ENCODE measurements around the gene MBOAT1.
A peak's percentile ranks its signal among the peaks of the same experiment; 100 is the strongest.

MBOAT1 gene

DNA sequence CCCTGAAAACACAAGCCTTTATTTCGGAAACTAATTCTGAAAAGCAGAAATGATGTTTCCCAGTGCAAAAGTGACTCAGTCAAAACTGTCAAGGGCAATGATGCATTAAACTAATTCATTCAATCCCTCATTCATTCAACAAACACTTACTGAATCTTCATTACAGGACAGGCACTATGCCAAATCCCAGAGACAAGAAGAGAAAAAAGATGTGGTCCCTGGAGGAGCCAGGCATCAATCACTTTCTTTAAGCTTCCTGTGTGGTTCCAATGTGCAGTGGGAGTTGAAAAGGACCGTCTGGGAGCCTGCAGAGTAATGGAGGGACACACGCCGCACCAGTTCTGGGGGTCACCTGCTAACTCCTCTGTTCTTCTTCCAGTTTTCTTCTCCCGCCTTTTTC is 113.1 kb downstream of the MBOAT1 start:
- no peak for DNase-seq (ENCODE audit: low read depth, low spot score)

DNA sequence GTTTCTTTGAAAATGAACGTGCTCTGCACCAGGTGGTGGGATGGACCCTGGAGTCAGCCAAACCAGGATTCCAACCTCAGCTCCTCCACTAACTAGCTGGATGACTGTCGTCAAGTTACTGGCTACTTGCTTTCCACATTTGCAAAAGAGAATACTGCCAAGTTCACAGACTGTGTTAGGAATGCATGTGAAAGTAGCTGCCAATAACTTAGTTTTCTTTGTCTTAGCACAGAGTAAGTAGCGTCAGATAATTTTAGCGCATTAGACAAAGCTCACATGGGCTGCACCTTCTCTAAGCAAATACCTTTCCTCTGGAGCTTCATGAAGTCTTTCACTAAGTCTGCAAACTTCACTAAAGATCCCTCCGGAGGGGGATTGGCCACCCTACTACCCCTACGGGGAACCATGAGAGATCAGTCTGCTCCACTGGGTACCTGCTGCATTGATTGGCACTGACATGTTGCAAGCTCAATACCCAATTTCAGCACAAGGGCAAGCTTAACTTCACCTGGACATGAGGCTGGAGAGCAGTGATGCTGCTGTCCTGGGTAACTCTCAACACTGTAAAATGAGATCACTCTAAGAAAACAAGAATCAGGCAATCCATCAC is 113.9 kb downstream of the MBOAT1 start:
- DNase-seq (ENCODE audit: low read depth, low spot score), result no peak

DNA sequence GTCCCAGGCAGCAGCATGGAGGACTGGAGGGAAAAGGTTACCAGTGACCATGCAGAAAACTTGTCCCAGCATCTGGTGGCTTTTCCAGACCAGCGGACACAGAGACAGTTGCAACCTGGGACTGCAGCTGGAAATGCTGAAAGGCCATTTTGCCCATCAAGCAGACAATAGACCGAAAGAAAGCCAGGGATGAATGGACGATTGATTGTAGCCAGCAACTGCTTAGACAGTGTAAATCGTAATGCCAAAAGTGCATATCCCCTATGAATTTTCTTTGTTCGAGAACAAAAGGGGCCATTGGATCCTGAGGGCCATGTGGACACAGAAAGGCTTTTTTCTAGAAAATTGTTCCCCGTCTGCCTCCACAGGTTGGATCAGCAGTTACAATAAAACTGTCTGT is 115.7 kb downstream of the MBOAT1 start:
- no peak for DNase-seq (ENCODE audit: low read depth, low spot score)

DNA sequence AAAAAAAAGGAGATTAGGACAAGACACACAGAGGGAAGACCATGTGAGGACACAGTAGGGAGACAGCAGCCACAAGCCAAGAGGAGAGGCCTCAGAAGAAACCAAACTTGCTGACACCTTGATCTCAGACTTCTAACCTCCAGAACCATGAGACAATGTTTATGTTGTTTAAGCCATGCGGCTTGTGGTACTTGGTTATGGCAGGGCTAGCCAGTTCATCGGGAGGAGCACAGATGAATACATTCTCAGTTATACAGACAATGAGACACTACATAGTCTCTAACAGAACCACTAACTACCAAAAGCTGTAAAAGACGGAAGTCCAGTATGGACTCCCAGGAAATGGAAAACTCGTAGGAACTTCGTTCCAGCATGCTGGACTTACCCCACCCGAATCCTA is 116.8 kb downstream of the MBOAT1 start:
- no peak for DNase-seq (ENCODE audit: low read depth, low spot score)

DNA sequence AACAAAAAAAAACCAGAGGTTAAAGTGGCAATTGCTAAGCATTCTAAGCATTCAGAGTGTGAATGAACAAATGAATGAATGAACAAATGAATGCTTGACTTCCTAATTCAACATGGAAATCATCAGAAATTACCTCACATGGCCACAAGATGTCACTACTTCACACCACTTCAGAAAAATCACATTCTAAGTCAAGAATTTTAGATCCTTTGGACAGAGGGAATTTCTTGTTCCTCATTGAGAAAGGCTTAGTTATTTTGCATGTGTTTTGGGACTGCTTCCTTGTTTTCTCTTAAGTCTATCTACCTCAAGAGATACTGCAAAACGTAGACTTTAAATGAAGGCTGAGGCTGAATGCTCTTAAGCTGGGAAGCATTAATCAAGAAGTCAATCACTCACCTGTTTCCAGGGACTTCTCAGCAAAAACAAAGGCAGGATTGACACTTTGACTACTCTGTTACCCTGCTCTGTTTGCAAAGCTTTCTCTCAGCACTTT is 120.2 kb downstream of the MBOAT1 start:
- DNase-seq (ENCODE audit: low read depth, low spot score), result no peak

DNA sequence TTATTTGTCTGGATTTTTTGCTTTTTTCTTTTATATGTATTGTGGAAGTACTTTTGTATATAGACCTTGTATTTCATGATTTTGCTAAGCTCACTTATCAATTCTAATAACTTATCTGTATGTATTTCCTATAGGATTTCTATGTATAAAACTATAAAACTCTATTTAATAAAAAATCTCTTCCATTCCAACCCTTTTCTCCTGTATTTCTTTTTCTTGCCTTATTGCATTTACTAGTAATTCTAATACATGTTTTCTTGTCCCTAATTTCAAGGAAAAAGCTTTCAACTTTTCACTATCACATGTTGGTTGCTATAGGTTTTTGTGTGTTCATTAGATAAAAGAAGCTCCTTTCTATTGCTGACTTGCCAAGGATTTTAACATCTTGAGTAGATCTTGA is 125.3 kb downstream of the MBOAT1 start:
- no peak for DNase-seq (ENCODE audit: low read depth, low spot score)

DNA sequence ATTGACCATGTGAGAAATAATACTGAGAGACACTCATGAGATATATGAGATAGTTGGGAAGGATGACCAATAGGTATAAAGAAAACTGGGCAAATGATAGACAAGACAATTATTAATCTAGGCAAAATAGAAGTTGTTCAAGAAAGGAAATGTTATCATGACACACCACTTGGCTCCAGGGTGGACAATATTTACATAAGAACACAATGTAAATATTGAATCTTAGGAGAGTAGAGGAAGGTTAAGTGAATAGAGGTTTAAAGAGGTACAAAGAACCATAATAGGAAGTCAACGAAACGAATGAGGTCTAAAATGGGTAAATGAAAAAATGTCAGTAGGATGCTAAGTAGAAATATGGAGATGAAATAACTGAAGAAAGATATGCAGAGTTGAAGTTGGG is 126.5 kb downstream of the MBOAT1 start:
- no peak for DNase-seq (ENCODE audit: low read depth, low spot score)

DNA sequence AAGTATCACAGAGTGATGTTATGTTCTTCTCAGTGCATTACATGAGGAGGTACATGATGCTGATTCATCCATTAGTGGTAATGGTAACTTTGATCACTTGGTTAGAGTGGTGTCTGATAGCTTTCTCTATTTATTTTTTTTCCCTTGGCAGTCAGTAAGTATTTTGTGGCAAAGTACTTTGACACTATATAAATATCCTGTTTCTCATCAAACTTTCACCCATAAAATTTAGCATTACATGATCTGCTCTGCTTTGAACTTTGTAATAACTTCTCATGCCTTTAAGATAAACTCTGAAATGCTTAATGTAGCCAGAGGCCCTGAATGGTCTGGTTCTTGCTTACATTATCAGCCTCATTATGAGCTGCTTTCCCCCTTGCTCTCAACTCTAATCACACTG is 127.9 kb downstream of the MBOAT1 start:
- no peak for DNase-seq (ENCODE audit: low read depth, low spot score)

DNA sequence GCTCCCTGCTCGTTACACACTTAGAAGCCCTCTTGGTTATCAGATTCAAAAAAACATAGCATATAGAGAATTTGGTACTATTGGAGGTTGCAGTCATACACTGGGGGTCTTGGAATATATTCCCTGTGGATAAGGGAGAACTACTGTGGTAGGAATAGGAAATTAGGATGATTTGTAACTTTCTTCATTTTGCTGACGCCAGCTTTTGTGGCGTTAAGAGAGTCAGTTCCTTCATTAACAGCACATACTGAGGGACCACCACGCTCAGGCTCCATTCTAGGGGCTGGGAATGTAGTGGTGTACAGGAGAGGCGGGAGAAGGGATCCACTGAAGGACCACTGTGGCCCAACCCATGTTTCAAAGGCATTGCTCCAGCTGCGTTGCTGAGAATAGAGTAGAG is 140.3 kb downstream of the MBOAT1 start:
- DNase-seq (ENCODE audit: low read depth, low spot score), result no peak

DNA sequence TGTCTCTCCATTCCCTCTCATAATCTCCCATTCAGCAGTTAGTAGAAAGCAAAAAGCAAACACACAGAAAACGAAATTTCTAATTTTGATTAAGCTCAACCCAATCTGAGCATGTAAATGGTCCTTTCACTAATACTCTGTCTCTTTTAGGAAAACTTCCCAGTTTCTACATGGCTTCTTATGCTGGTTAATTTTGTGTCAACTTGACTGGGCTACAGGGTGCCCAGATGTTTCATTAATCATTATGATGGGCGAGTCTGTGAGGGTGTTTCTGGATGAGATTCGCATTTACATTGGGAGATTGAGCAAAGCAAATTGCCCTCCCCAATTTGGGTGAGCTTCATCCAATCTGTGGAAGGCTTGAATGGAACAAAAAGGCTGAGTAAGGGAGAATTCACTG is 142.2 kb downstream of the MBOAT1 start:
- DNase-seq (ENCODE audit: low read depth, low spot score), result no peak

DNA sequence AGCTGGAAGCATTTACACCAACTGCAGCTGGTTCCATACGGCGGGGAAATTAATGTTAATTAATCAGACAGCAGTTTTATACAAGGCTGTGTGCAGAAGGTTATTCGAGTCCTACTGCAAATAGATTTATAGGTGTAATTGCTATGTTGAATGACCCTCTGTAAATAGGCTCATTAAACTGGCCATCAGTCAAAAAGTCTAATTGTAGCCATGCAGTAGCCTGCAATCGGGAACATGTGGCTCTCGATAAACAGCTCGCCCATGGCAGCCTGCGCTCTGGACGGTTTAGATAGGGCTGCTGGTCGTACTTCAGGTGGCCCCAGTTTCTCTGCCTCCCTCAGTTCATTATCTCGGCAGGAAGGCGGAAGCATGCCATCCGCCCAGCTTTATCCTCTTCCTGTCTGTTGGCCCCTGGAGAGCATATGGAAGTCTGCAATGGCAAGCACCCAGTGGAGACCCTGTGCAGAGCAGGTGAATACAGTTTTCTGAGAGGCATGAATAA is 143.2 kb downstream of the MBOAT1 start:
- no peak for DNase-seq (ENCODE audit: low read depth, low spot score)

DNA sequence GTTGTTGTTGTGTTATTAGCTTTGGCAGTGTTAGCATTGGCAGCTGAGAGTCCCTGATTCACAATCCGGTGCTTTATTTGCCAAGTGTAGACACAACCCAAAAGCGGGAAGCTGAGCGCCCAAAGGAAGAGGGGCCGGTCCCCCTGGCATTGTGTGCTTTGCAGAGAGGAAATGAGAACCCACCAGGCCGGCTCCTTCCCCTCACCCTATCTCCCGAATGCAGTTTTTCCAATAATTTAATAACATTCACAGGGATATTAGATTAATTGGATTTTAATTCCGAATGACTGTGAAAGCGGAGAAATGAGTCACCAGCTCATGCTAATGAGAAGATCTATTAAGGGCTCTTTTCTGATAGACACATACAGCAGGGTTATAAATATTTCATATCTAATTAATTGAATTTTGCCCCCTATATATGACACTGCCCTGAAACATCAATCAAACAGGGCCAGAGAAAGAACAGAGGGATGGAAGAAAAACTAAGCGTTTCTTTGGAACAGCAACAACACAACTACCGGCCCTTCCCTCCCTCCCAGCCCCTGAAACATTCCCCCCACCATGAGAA is 143.8 kb downstream of the MBOAT1 start:
- DNase-seq (ENCODE audit: low read depth, low spot score), result no peak

DNA sequence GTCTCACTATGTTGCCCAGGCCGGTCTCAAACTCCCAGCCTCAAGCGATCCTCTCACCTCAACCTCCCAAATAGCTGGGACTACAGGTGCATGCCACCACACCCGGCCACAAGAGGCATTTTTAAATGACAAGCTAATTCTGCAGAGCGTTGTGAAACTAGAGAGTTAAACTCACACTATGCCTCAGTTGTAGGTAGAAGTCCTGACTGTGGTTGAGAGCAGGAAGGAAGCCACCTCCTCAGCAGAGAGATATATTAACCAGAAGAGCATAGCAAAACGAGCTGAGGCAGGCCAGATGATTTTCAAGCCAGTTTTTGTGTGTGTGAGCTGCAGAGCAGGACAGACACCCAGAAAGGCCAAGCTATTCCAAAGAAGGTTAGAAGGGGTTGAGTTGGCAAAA is 150.3 kb downstream of the MBOAT1 start:
- DNase-seq (ENCODE audit: low read depth, low spot score), result no peak

DNA sequence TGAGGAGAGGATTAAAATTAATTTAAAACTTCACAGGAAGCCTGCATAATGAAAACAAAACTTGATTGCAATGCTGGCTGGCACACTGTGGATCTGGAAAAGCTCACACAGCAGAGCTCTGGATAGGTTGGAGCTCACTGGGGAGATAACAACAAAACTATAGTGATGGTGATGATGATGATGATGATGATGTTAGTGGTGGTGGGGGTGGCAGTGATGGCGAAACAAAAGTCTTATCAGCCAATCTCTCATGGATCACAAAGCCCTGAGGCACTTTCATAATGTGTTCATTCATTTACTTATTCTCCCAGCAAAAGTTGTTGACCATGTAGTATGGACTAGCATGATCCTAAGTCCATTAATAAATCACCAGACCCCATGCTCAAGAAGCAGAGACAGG is 152.0 kb downstream of the MBOAT1 start:
- no peak for DNase-seq (ENCODE audit: low read depth, low spot score)

DNA sequence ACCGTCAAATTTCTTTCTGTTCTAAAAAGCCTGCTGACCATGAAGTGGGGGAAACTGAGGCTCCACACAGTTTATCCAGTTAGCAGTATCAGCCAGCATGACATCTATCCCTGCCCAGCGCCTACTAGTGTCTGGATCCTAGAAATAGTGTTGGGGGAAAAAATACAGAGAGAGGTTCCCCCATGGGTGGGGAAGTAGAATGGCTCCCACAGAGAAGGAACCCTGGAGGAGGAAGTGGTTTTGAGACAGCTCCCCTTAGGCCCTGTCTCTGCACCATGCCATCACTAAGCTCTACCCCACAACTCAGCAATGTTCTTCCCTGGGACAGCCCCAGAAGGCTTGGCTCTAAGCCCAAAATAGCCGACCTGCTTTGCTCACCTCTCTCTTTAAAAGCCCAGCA is 153.4 kb downstream of the MBOAT1 start:
- DNase-seq (ENCODE audit: low read depth, low spot score), result no peak

DNA sequence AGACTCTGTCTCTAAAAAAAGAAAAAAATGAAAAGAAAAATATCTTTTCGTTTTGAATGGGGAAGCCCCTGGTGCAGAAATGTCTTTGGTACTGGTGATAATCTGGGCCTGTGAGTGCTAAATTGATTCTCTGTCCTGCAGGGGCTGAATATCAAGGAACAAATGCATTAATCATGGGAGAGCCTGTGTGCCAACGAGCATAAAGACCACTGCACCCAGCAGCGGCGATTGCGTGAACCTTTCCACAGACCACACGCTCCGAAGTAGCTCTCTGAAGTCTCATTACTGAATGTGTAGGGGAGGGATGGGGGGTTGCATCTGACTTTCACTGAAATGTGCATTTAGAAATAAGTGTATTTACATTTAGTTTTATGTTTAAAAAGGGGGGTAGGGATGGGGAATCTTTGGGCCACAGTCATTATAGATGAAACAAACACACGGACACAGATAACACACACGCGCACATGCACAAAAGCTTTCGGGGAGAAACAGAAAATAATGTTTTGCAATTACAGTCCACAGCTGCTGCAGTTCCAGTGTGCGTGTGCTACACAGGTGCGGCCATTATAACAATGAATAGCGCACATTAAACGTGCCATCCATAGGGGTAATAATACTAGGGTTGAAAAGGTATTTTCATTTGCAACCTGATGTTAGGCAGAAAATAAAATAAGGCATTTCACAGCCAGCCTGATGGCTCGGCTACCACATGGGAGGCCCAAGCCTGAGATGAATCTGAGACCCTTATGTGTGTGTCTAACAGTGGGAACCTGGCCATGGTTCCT is 154.0 kb downstream of the MBOAT1 start:
- no peak for DNase-seq (ENCODE audit: low read depth, low spot score)

DNA sequence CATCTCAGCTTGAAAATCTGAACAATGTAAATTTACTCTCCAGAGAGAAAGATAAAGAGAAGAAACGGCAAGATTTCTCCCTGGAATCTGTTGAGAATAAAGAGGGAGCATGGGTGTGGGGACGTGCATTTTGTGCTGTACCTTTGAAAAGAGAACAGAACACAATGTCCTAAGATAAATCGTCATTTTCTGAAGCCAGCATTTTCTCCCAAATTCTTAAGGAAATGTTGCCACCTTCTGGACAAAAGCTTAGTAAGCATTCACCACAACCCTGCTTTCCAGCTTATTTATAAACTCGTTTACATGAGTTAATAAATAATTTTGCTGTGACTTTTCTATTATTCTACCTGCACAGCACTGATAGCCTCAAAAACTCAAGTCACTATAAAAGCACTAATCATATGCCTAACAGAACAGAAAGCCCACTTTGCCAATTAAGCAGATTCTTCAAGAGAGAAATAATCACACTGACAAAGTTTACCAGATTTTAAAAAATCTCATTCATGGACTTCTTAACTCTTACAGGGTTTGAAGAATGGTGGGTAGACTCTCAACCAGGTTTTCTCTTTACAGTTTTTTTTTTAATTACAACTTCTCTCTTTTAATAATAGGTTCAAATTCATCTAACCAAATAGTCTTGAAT is 155.8 kb downstream of the MBOAT1 start:
- peak; percentile 7 for DNase-seq (ENCODE audit: low read depth, low spot score)

DNA sequence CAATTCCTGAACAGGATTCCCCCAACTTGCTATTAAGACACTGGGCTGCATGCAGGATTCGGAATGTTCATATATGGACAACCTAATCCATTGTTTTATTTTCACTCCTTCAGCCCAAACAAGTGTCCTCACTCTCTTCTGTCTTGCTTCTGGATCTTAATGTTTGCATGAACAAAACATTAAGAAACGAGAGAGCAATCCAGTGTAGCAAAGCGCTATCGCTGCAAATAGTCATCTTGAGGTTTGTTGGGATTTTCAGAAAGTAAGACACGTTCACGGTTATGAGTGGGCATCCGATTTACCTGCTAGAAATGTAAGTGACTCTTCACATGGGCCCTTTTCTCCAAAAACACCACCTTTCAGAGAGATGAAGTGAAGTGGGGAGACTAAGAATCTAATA is 156.4 kb downstream of the MBOAT1 start:
- DNase-seq (ENCODE audit: low read depth, low spot score), result no peak

All from brain pericyte (primary cell).